Measurements from ENCODE around the gene AUH. TPM values are rescaled to one million over a fixed set of nuclear protein-coding genes. Genes with fewer than 3 reads are reported as not detected.

AUH gene
- total and polyA plus RNA-seq, 4 experiments from 2014 or later: 9.9 to 25.2 (median 20.7) TPM

- H3K9me3 ChIP-seq (ENCODE audit: control insufficient read depth in 1 of 2, low read length in 2 of 2): no peaks in the 10 kb centered on the region
- Mint-ChIP-seq H3K9me3 (no peaks in the 10 kb centered on the region), H3K4me3 (no peak overlapping the region), H3K27me3 (no peaks in the 10 kb centered on the region), H3K36me3 (peaks cover 36 to 43% of the 10 kb centered on the region in 2 donors), H3K4me1 (peaks cover 5 to 13% (median 8%) of the 10 kb centered on the region in 4 donors), H3K27ac (no peak overlapping the region)
- ChIA-PET POLR2A (ENCODE audit: partially characterized antibody) (no interaction called here), CTCF (ENCODE audit: partially characterized antibody) (no interaction called here)
- intact Hi-C loops (cut with micrococcal nuclease): no loop called here
- H3K27me3 ChIP-seq (ENCODE audit: insufficient read depth, low read length): no peaks in the 10 kb centered on the region
- H3K27ac ChIP-seq (ENCODE audit: low read depth, low read length): no peak overlapping the region
- H3K4me1 ChIP-seq (ENCODE audit: insufficient read depth, low read length): no peaks in the 10 kb centered on the region
- H3K4me3 ChIP-seq (ENCODE audit: low read length in 2 of 2): no peak overlapping the region
- no peak for DNase-seq
- H3K36me3 ChIP-seq (ENCODE audit: insufficient read depth, low read length): peaks cover 5% of the 10 kb centered on the region
These were observed 13.4 kb downstream of the AUH start for GRCh38 chr9:91348191-91348807.

- Mint-ChIP-seq H3K27ac (no peak overlapping the region), H3K4me3 (no peak overlapping the region), H3K4me1 (peaks cover 6 to 16% (median 14%) of the 10 kb centered on the region in 4 donors), H3K27me3 (no peaks in the 10 kb centered on the region), H3K9me3 (no peaks in the 10 kb centered on the region), H3K36me3 (peaks cover 41 to 45% of the 10 kb centered on the region in 2 donors)
- ChIA-PET POLR2A (ENCODE audit: partially characterized antibody) (interaction anchor here (1.2 kb wide), 1 partner anchor 14 kb away, joined by 5 read pairs; the partner anchor contains the start of gene AUH), CTCF (ENCODE audit: partially characterized antibody) (no interaction called here)
- intact Hi-C loops (cut with micrococcal nuclease): no loop called here
- no peaks in the 10 kb centered on the region for H3K4me1 ChIP-seq (ENCODE audit: insufficient read depth, low read length)
- DNase-seq: no peak
- peaks cover 5% of the 10 kb centered on the region for H3K36me3 ChIP-seq (ENCODE audit: insufficient read depth, low read length)
- H3K27me3 ChIP-seq (ENCODE audit: insufficient read depth, low read length): no peaks in the 10 kb centered on the region
- no peaks in the 10 kb centered on the region for H3K9me3 ChIP-seq (ENCODE audit: control insufficient read depth in 1 of 2, low read length in 2 of 2)
- H3K27ac ChIP-seq (ENCODE audit: low read depth, low read length): no peak overlapping the region
- H3K4me3 ChIP-seq (ENCODE audit: low read length in 2 of 2): no peak overlapping the region
These were observed 14.3 kb downstream of the AUH start for GRCh38 chr9:91347377-91347776.

GRCh38 chr9:91346644-91347043 lies 15.1 kb downstream of the AUH start:
- peaks cover 0 to 3% (median 0%) of the 10 kb centered on the region in 8 donors for H3K9me3 Mint-ChIP-seq
- Histone ChIP-seq H3K27me3 (ENCODE audit: insufficient read depth, low read length) (no peaks in the 10 kb centered on the region), H3K36me3 (ENCODE audit: insufficient read depth, low read length) (peaks cover 11% of the 10 kb centered on the region), H3K4me1 (ENCODE audit: insufficient read depth, low read length) (no peaks in the 10 kb centered on the region), H3K27ac (ENCODE audit: low read depth, low read length) (no peak overlapping the region), H3K4me3 (ENCODE audit: low read length in 2 of 2) (no peak overlapping the region), H3K9me3 (ENCODE audit: control insufficient read depth in 1 of 2, low read length in 2 of 2) (no peaks in the 10 kb centered on the region)
- H3K27me3 Mint-ChIP-seq: no peaks in the 10 kb centered on the region
- ChIA-PET CTCF (ENCODE audit: partially characterized antibody) (no interaction called here), POLR2A (ENCODE audit: partially characterized antibody) (interaction anchor here (1.2 kb wide), 1 partner anchor 15 kb away, joined by 5 read pairs; the partner anchor contains the start of gene AUH)
- H3K4me3 Mint-ChIP-seq: no peak overlapping the region
- H3K36me3 Mint-ChIP-seq: peaks cover 46 to 49% of the 10 kb centered on the region in 2 donors
- no peak overlapping the region for H3K27ac Mint-ChIP-seq
- peaks cover 6 to 21% (median 17%) of the 10 kb centered on the region in 4 donors for H3K4me1 Mint-ChIP-seq
- intact Hi-C loops (cut with micrococcal nuclease): no loop called here
- no peak for DNase-seq

DNA sequence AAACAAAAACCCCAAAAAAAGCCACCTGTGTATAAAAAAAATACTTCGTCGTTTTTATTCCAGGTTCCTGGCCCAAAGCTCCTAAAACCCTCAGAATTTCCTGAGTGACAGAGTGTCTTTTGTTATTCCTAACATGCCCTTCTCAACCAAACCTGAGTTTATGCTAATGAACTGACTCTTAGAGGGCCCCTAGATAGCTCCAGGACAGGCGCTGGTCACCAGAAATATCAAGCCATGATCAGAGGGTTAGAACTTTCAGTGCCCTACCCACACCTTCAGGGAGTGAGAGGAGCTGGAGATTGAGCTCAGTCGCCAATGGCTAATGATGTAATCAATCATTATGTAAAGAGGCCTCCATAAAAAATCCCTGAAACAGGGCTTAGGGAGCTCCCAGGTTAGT lies 15.7 kb downstream of the AUH start:
- Mint-ChIP-seq H3K4me3 (no peak overlapping the region), H3K27me3 (no peaks in the 10 kb centered on the region), H3K9me3 (peaks cover 0 to 3% (median 0%) of the 10 kb centered on the region in 8 donors), H3K4me1 (peaks cover 9 to 28% (median 23%) of the 10 kb centered on the region in 4 donors), H3K27ac (no peak overlapping the region), H3K36me3 (peaks cover 51 to 53% of the 10 kb centered on the region in 2 donors)
- ChIA-PET POLR2A (ENCODE audit: partially characterized antibody) (interaction anchor here (1.2 kb wide), 1 partner anchor 16 kb away, joined by 5 read pairs; the partner anchor contains the start of gene AUH), CTCF (ENCODE audit: partially characterized antibody) (interaction anchor here (0.7 kb wide), 1 partner anchor 390 kb away, joined by 3 read pairs; no protein-coding TSS in a partner anchor)
- no peaks in the 10 kb centered on the region for H3K4me1 ChIP-seq (ENCODE audit: insufficient read depth, low read length)
- H3K27ac ChIP-seq (ENCODE audit: low read depth, low read length): no peak overlapping the region
- intact Hi-C loops (cut with micrococcal nuclease): no loop called here
- peaks cover 11% of the 10 kb centered on the region for H3K36me3 ChIP-seq (ENCODE audit: insufficient read depth, low read length)
- no peak overlapping the region for H3K4me3 ChIP-seq (ENCODE audit: low read length in 2 of 2)
- H3K9me3 ChIP-seq (ENCODE audit: control insufficient read depth in 1 of 2, low read length in 2 of 2): no peaks in the 10 kb centered on the region
- no peaks in the 10 kb centered on the region for H3K27me3 ChIP-seq (ENCODE audit: insufficient read depth, low read length)
- DNase-seq: no peak

DNA sequence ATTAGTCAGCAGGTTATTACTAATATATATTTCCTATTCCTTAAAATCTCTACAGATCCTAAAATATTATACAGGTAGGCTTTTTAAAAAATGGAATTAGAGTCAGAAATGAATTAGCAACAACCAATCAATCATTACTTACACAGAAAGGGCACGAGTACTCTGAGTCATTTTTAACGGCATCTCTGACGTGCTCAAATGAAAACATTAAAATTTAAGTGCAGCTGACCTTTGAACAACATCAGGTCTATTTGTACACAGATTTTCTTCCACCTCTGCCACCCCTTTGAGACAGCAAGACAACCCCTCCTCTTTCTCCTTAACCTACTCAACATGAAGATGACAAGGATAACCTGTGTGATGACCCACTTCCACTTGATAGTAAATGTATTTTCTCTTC lies 19.1 kb downstream of the AUH start:
- CTCF ChIA-PET (ENCODE audit: partially characterized antibody): no interaction called here
- H3K4me1 Mint-ChIP-seq: peaks cover 10 to 52% (median 33%) of the 10 kb centered on the region in 4 donors

GRCh38 chr9:91341749-91342148 lies 20.0 kb downstream of the AUH start:
- peak overlapping the region in 2 of 7 donors; percentile 6 to 39 for H3K27ac Mint-ChIP-seq
- H3K4me1 ChIP-seq (ENCODE audit: insufficient read depth, low read length): no peaks in the 10 kb centered on the region
- H3K4me1 Mint-ChIP-seq: peaks cover 10 to 52% (median 37%) of the 10 kb centered on the region in 4 donors
- H3K27me3 Mint-ChIP-seq: no peaks in the 10 kb centered on the region
- H3K27me3 ChIP-seq (ENCODE audit: insufficient read depth, low read length): no peaks in the 10 kb centered on the region
- peaks cover 0 to 3% (median 0%) of the 10 kb centered on the region in 8 donors for H3K9me3 Mint-ChIP-seq
- no peak overlapping the region for H3K27ac ChIP-seq (ENCODE audit: low read depth, low read length)
- DNase-seq: no peak
- H3K36me3 Mint-ChIP-seq: peaks cover 67 to 69% of the 10 kb centered on the region in 2 donors
- CTCF ChIA-PET (ENCODE audit: partially characterized antibody): interaction anchor here (0.6 kb wide), 1 partner anchor 306 kb away, joined by 3 read pairs; no protein-coding TSS in a partner anchor
- H3K9me3 ChIP-seq (ENCODE audit: control insufficient read depth in 1 of 2, low read length in 2 of 2): no peaks in the 10 kb centered on the region
- H3K4me3 ChIP-seq (ENCODE audit: low read length in 2 of 2): no peak overlapping the region
- POLR2A ChIA-PET (ENCODE audit: partially characterized antibody): no interaction called here
- H3K4me3 Mint-ChIP-seq: peak overlapping the region in 2 of 8 donors; percentile 2 to 8
- H3K36me3 ChIP-seq (ENCODE audit: insufficient read depth, low read length): peaks cover 10% of the 10 kb centered on the region
- intact Hi-C loops (cut with micrococcal nuclease): no loop called here

More for the DNA sequence above, 19.1 kb downstream of the AUH start:
- intact Hi-C loops (cut with micrococcal nuclease): no loop called here
- Histone ChIP-seq H3K4me1 (ENCODE audit: insufficient read depth, low read length) (no peaks in the 10 kb centered on the region), H3K9me3 (ENCODE audit: control insufficient read depth in 1 of 2, low read length in 2 of 2) (no peaks in the 10 kb centered on the region), H3K4me3 (ENCODE audit: low read length in 2 of 2) (no peak overlapping the region), H3K27me3 (ENCODE audit: insufficient read depth, low read length) (no peaks in the 10 kb centered on the region), H3K27ac (ENCODE audit: low read depth, low read length) (no peak overlapping the region), H3K36me3 (ENCODE audit: insufficient read depth, low read length) (peaks cover 10% of the 10 kb centered on the region)
- Mint-ChIP-seq H3K9me3 (peaks cover 0 to 3% (median 0%) of the 10 kb centered on the region in 8 donors), H3K27me3 (no peaks in the 10 kb centered on the region), H3K4me3 (no peak overlapping the region), H3K27ac (no peak overlapping the region), H3K36me3 (peaks cover 61 to 63% of the 10 kb centered on the region in 2 donors)
- DNase-seq: no peak
- POLR2A ChIA-PET (ENCODE audit: partially characterized antibody): interaction anchor here (1.2 kb wide), 1 partner anchor 19 kb away, joined by 5 read pairs; the partner anchor contains the start of gene AUH

- no peaks in the 10 kb centered on the region for H3K9me3 ChIP-seq (ENCODE audit: control insufficient read depth in 1 of 2, low read length in 2 of 2)
- DNase-seq: no peak
- Mint-ChIP-seq H3K4me3 (peak overlapping the region in 1 of 8 donors; percentile 2), H3K27me3 (no peaks in the 10 kb centered on the region), H3K4me1 (peaks cover 10 to 52% (median 36%) of the 10 kb centered on the region in 4 donors), H3K9me3 (peaks cover 0 to 3% (median 0%) of the 10 kb centered on the region in 8 donors), H3K27ac (peak overlapping the region in 2 of 7 donors; percentile 6 to 39), H3K36me3 (peaks cover 64 to 67% of the 10 kb centered on the region in 2 donors)
- intact Hi-C loops (cut with micrococcal nuclease): no loop called here
- POLR2A ChIA-PET (ENCODE audit: partially characterized antibody): no interaction called here
- CTCF ChIA-PET (ENCODE audit: partially characterized antibody): interaction anchor here (0.6 kb wide), 1 partner anchor 306 kb away, joined by 3 read pairs; no protein-coding TSS in a partner anchor
- no peaks in the 10 kb centered on the region for H3K27me3 ChIP-seq (ENCODE audit: insufficient read depth, low read length)
- H3K27ac ChIP-seq (ENCODE audit: low read depth, low read length): no peak overlapping the region
- H3K36me3 ChIP-seq (ENCODE audit: insufficient read depth, low read length): peaks cover 10% of the 10 kb centered on the region
- H3K4me3 ChIP-seq (ENCODE audit: low read length in 2 of 2): no peak overlapping the region
- H3K4me1 ChIP-seq (ENCODE audit: insufficient read depth, low read length): no peaks in the 10 kb centered on the region
These were observed 20.4 kb downstream of the AUH start for GRCh38 chr9:91341258-91341746.

Measured in CD4-positive, alpha-beta memory T cell (primary cell).